CD14-positive monocyte (primary cell): ENCODE data around the gene RBBP4. TPM values are rescaled to one million over a fixed set of nuclear protein-coding genes. Genes with fewer than 3 reads are reported as not detected.

Source experiments
- DNase-seq, 3 donors: peaks; one replicate each; pipeline ENCODE4 v3.0.0-alpha.2; 2011 to 2022
- H2AFZ ChIP-seq: 2 replicates; pipeline ENCODE4 v1.6.0; 2012; ENCODE audit warnings: mild to moderate bottlenecking, low read depth, low read length, inconsistent platforms; ENCODE audit not compliant: insufficient read depth, poor library complexity, severe bottlenecking
- H3K27ac ChIP-seq, 2 donors: 1 replicate in 1 of 2; 2 replicates in 1 of 2; pipeline ENCODE4 v1.5.1; 2012 to 2013; ENCODE audit warnings: low read length in 2 of 2, control low read depth in 1 of 2, inconsistent platforms in 1 of 2, low read depth in 1 of 2, mild to moderate bottlenecking in 1 of 2
- H3K27me3 ChIP-seq, 2 donors: one replicate each; pipeline versions ENCODE4 v1.6.0 to v1.6.1; 2011 to 2013; ENCODE audit warnings: low read length in 2 of 2; ENCODE audit not compliant: control insufficient read depth in 2 of 2, insufficient read depth in 2 of 2
- H3K36me3 ChIP-seq, 2 donors: replicated peaks in 1 of 2; 1 replicate in 1 of 2; 2 replicates in 1 of 2; pipeline versions ENCODE4 v1.5.1 to v1.6.1; 2012 to 2013; ENCODE audit warnings: low read length in 2 of 2, control low read depth in 1 of 2, inconsistent platforms in 1 of 2, mild to moderate bottlenecking in 1 of 2; ENCODE audit not compliant: insufficient read depth in 2 of 2, control insufficient read depth in 1 of 2
- H3K4me1 ChIP-seq, 2 donors: 1 replicate in 1 of 2; 2 replicates in 1 of 2; pipeline versions ENCODE4 v1.5.1 to v1.6.1; 2012 to 2013; ENCODE audit warnings: low read length in 2 of 2, control low read depth in 1 of 2, inconsistent platforms in 1 of 2, mild to moderate bottlenecking in 1 of 2, moderate library complexity in 1 of 2; ENCODE audit not compliant: insufficient read depth in 2 of 2, control insufficient read depth in 1 of 2
- H3K4me2 ChIP-seq: replicated peaks from 2 replicates; pipeline ENCODE3; 2012; ENCODE audit warnings: low read length, moderate library complexity, mild to moderate bottlenecking; ENCODE audit not compliant: poor library complexity, severe bottlenecking; ENCODE audit errors: extremely low read depth
- H3K4me3 ChIP-seq, 3 experiments: fragments of 200-600 bp in 1 of 3; sonication (generic) in 1 of 3; replicated peaks in 1 of 3; 1 replicate in 2 of 3; 2 replicates in 1 of 3; pipeline ENCODE4 v1.5.1; 2011 to 2013; ENCODE audit warnings: low read length in 3 of 3, mild to moderate bottlenecking in 3 of 3, control low read depth in 2 of 3, low read depth in 2 of 3, inconsistent platforms in 1 of 3, moderate library complexity in 1 of 3
- H3K79me2 ChIP-seq: 2 replicates; pipeline ENCODE4 v1.6.0; 2012; ENCODE audit warnings: mild to moderate bottlenecking, control low read depth, inconsistent platforms, low read length, moderate library complexity; ENCODE audit not compliant: insufficient read depth
- H3K9ac ChIP-seq: 2 replicates; pipeline ENCODE4 v1.6.0; 2017; ENCODE audit warnings: low read length, mild to moderate bottlenecking; ENCODE audit not compliant: insufficient read depth, poor library complexity, severe bottlenecking
- H3K9me3 ChIP-seq, 2 donors: replicated peaks in 1 of 2; 1 replicate in 1 of 2; 2 replicates in 1 of 2; pipeline versions ENCODE4 v1.5.1 to v1.6.1; 2012 to 2013; ENCODE audit warnings: low read length in 2 of 2, control low read depth in 1 of 2; ENCODE audit not compliant: control insufficient read depth in 1 of 2, insufficient read depth in 1 of 2
- H4K20me1 ChIP-seq: 2 replicates; pipeline ENCODE4 v1.6.0; 2012; ENCODE audit warnings: mild to moderate bottlenecking, low read length, control low read depth, moderate library complexity; ENCODE audit not compliant: insufficient read depth
- H3K27ac Mint-ChIP-seq, 7 donors: one replicate each; pipeline ENCODE4 v1.8.0; 2020; ENCODE audit warnings: mild to moderate bottlenecking in 7 of 7, mixed read lengths in 7 of 7, moderate library complexity in 6 of 7, inconsistent platforms in 2 of 7
- H3K27me3 Mint-ChIP-seq, 3 donors: one replicate each; pipeline ENCODE4 v1.8.0; 2021 to 2022; ENCODE audit warnings: low read depth in 3 of 3, mild to moderate bottlenecking in 3 of 3, mixed read lengths in 3 of 3, moderate library complexity in 3 of 3, inconsistent platforms in 1 of 3
- H3K36me3 Mint-ChIP-seq, 2 donors: one replicate each; pipeline ENCODE4 v1.8.0; 2020; ENCODE audit warnings: mixed read lengths in 2 of 2, inconsistent platforms in 1 of 2, mild to moderate bottlenecking in 1 of 2
- H3K4me1 Mint-ChIP-seq: one replicate; pipeline ENCODE4 v1.8.0; 2020; ENCODE audit warnings: mild to moderate bottlenecking, mixed read lengths
- H3K4me3 Mint-ChIP-seq, 2 donors: one replicate each; pipeline ENCODE4 v1.8.0; 2020; ENCODE audit warnings: mild to moderate bottlenecking in 2 of 2, mixed read lengths in 2 of 2, moderate library complexity in 1 of 2
- H3K9me3 Mint-ChIP-seq, 7 donors: one replicate each; pipeline ENCODE4 v1.8.0; 2020 to 2022; ENCODE audit warnings: mixed read lengths in 7 of 7, mild to moderate bottlenecking in 6 of 7, moderate library complexity in 6 of 7, inconsistent platforms in 2 of 7
- CTCF ChIP-seq: fragments of 200-600 bp; IDR thresholded peaks from one replicate; pipeline ENCODE4 v1.8.0; 2022; ENCODE audit warnings: antibody characterized with exemption, mild to moderate bottlenecking
- WGBS: methylation state at CpG from one replicate; pipeline ENCODE4 v1.1.5; 2013; ENCODE audit warnings: missing lambda C conversion rate; ENCODE audit not compliant: insufficient coverage; 5-methylcytosine and 5-hydroxymethylcytosine counted together
- intact Hi-C, 2 donors: fragments of 100-400 bp; cut with micrococcal nuclease; formaldehyde crosslinking; loops; one replicate each; pipeline versions ENCODE4 v1.15.0 to v1.15.1; 2023
- polyA plus RNA-seq, 3 donors: library from polyadenylated mRNA; depleted of rRNA in 1 of 3; unstranded in 2 of 3; stranded (reverse) in 1 of 3; fragments of 300-500 nt in 2 of 3; fragments of >200 nt in 1 of 3; fragmentation: Illumina TruSeq in 2 of 3; gene quantifications; 1 replicate in 2 of 3; 2 replicates in 1 of 3; pipeline ENCODE4 v1.2.3, GENCODE V29; 2012 to 2021

The RBBP4 gene
- polyA plus RNA-seq, 3 donors = 60.6 to 307 (median 274) TPM

- Histone ChIP-seq H3K27me3 (peaks cover 3 to 30% of the 10 kb centered on the region in 2 donors), H3K79me2 (no peaks in the 10 kb centered on the region), H3K4me3 (no peak overlapping the region), H4K20me1 (no peaks in the 10 kb centered on the region), H3K9me3 (peaks cover 0 to 5% of the 10 kb centered on the region in 2 donors), H3K36me3 (no peaks in the 10 kb centered on the region), H3K4me2 (no peak overlapping the region), H2AFZ (no peak overlapping the region), H3K9ac (no peak overlapping the region), H3K27ac (no peak overlapping the region), H3K4me1 (peaks cover 15 to 23% of the 10 kb centered on the region in 2 donors)
- Mint-ChIP-seq H3K27me3 (peaks cover 26 to 38% (median 37%) of the 10 kb centered on the region in 3 donors), H3K4me1 (peaks cover 22% of the 10 kb centered on the region), H3K27ac (no peak overlapping the region), H3K4me3 (no peak overlapping the region), H3K9me3 (peaks cover 0 to 12% (median 8%) of the 10 kb centered on the region in 7 donors), H3K36me3 (peaks cover 4 to 9% of the 10 kb centered on the region in 2 donors)
- intact Hi-C loops = no loop called here
- no peak for DNase-seq
- 90% methylated on average over 7 of the region's 7 CpGs for WGBS
- TF ChIP-seq CTCF = no peak
These were observed 54.5 kb downstream of the RBBP4 start for GRCh38 chr1:32705516-32705915.

- Histone ChIP-seq H4K20me1 (no peaks in the 10 kb centered on the region), H3K79me2 (no peaks in the 10 kb centered on the region), H3K27ac (no peak overlapping the region), H2AFZ (peak overlapping the region; percentile 29), H3K9ac (no peak overlapping the region), H3K4me1 (peaks cover 22 to 33% of the 10 kb centered on the region in 2 donors), H3K36me3 (no peaks in the 10 kb centered on the region), H3K9me3 (peaks cover 0 to 5% of the 10 kb centered on the region in 2 donors), H3K4me2 (no peak overlapping the region), H3K27me3 (peaks cover 3 to 27% of the 10 kb centered on the region in 2 donors), H3K4me3 (no peak overlapping the region)
- Mint-ChIP-seq H3K27ac (peak overlapping the region in 1 of 7 donors; percentile 20), H3K9me3 (peaks cover 0 to 12% (median 3%) of the 10 kb centered on the region in 7 donors), H3K27me3 (peaks cover 26 to 35% (median 33%) of the 10 kb centered on the region in 3 donors), H3K4me3 (no peak overlapping the region), H3K36me3 (peaks cover 4 to 9% of the 10 kb centered on the region in 2 donors), H3K4me1 (peaks cover 31% of the 10 kb centered on the region)
- DNase-seq = no peak
- TF ChIP-seq CTCF = no peak
- intact Hi-C loops = no loop called here
- 63% methylated on average over 1 of the region's 1 CpG for WGBS
These were observed 55.5 kb downstream of the RBBP4 start for GRCh38 chr1:32706491-32706890.
